B cell (primary cell): ENCODE measurements around the gene PRDM13.
"Not testable (repeated sequence)": the region's sequence is repeated elsewhere in the genome, so short reads cannot be mapped to it uniquely, and the experiment has no call there.

Experiments used
- CTCF ChIP-seq: fragments of 200-600 bp; IDR thresholded peaks from one replicate; pipeline ENCODE4 v1.8.0; 2022; ENCODE audit warnings: antibody characterized with exemption, mild to moderate bottlenecking
- EZH2 ChIP-seq: IDR thresholded peaks from 2 replicates; pipeline ENCODE4 v1.6.1; 2012; ENCODE audit warnings: borderline replicate concordance, low read depth, mild to moderate bottlenecking, moderate library complexity, low read length; ENCODE audit not compliant: insufficient read depth, poor library complexity, severe bottlenecking

- TF ChIP-seq CTCF, EZH2: not testable (repeated sequence)
Observed at GRCh38 chr6:99650091-99650571, 43.5 kb downstream of the PRDM13 start.
